Nephron (organoid): ENCODE data around the gene ULK4.
A peak's percentile ranks its signal among the peaks of the same experiment; 100 is the strongest.

Experiments
- H3K27ac Mint-ChIP-seq, 3 experiments: 2 replicates each; pipeline ENCODE4 v1.8.0; 2020; ENCODE audit warnings: mixed read lengths in 3 of 3, mild to moderate bottlenecking in 2 of 3, moderate library complexity in 1 of 3
- H3K27me3 Mint-ChIP-seq: 2 replicates; pipeline ENCODE4 v1.8.0; 2021; ENCODE audit warnings: low read depth, mild to moderate bottlenecking, moderate library complexity, mixed read lengths
- H3K36me3 Mint-ChIP-seq: 2 replicates; pipeline ENCODE4 v1.8.0; 2020; ENCODE audit warnings: low read depth, mixed read lengths
- H3K4me1 Mint-ChIP-seq: 2 replicates; pipeline ENCODE4 v1.8.0; 2020; ENCODE audit warnings: mixed read lengths
- H3K4me3 Mint-ChIP-seq, 3 experiments: 2 replicates each; pipeline ENCODE4 v1.8.0; 2020; ENCODE audit warnings: mild to moderate bottlenecking in 3 of 3, mixed read lengths in 3 of 3, moderate library complexity in 2 of 3
- H3K9me3 Mint-ChIP-seq: 2 replicates; pipeline ENCODE4 v1.8.0; 2020; ENCODE audit warnings: mixed read lengths
- CTCF ChIP-seq, 3 experiments: fragments of 200-600 bp; sonication (generic); IDR thresholded peaks; one replicate each; pipeline ENCODE4 v1.5.0; 2021; ENCODE audit warnings: antibody characterized with exemption in 3 of 3; ENCODE audit not compliant: unreplicated experiment in 3 of 3

ULK4 gene

GRCh38 chr3:41507336-41508062 is 454.4 kb downstream of the ULK4 start:
- Mint-ChIP-seq H3K27ac (no peak overlapping the region), H3K4me1 (peaks cover under 1% of the 10 kb centered on the region), H3K9me3 (peaks cover 34% of the 10 kb centered on the region), H3K27me3 (no peaks in the 10 kb centered on the region), H3K36me3 (no peaks in the 10 kb centered on the region), H3K4me3 (no peak overlapping the region)
- no peak for TF ChIP-seq CTCF (IDR thresholded peaks at IDR 0.05; ENCODE audit: unreplicated experiment in 3 of 3)

GRCh38 chr3:41503998-41504623 is 457.8 kb downstream of the ULK4 start:
- Mint-ChIP-seq H3K27ac (no peak overlapping the region), H3K27me3 (no peaks in the 10 kb centered on the region), H3K4me1 (peaks cover 8% of the 10 kb centered on the region), H3K36me3 (no peaks in the 10 kb centered on the region), H3K9me3 (peaks cover 8% of the 10 kb centered on the region), H3K4me3 (no peak overlapping the region)
- no peak for TF ChIP-seq CTCF (IDR thresholded peaks at IDR 0.05; ENCODE audit: unreplicated experiment in 3 of 3)

- no peak for TF ChIP-seq CTCF (IDR thresholded peaks at IDR 0.05; ENCODE audit: unreplicated experiment in 3 of 3)
- Mint-ChIP-seq H3K27ac (peak overlapping the region in 1 of 3 experiments; percentile 42), H3K27me3 (no peaks in the 10 kb centered on the region), H3K4me1 (peaks cover 8% of the 10 kb centered on the region), H3K9me3 (no peaks in the 10 kb centered on the region), H3K4me3 (no peak overlapping the region), H3K36me3 (no peaks in the 10 kb centered on the region)
Measured at GRCh38 chr3:41502481-41502880, 459.4 kb downstream of the ULK4 start.

GRCh38 chr3:41502023-41502422 is 459.9 kb downstream of the ULK4 start:
- H3K36me3 Mint-ChIP-seq, result no peaks in the 10 kb centered on the region
- H3K9me3 Mint-ChIP-seq, result no peaks in the 10 kb centered on the region
- no peak overlapping the region for H3K4me3 Mint-ChIP-seq
- peaks cover 8% of the 10 kb centered on the region for H3K4me1 Mint-ChIP-seq
- H3K27me3 Mint-ChIP-seq, result no peaks in the 10 kb centered on the region
- TF ChIP-seq CTCF (IDR thresholded peaks at IDR 0.05; ENCODE audit: unreplicated experiment in 3 of 3), result no peak
- H3K27ac Mint-ChIP-seq, result peak overlapping the region in 1 of 3 experiments; percentile 42

GRCh38 chr3:41498847-41499246 is 463.1 kb downstream of the ULK4 start:
- no peaks in the 10 kb centered on the region for H3K9me3 Mint-ChIP-seq
- H3K36me3 Mint-ChIP-seq, result no peaks in the 10 kb centered on the region
- no peaks in the 10 kb centered on the region for H3K27me3 Mint-ChIP-seq
- TF ChIP-seq CTCF (IDR thresholded peaks at IDR 0.05; ENCODE audit: unreplicated experiment in 3 of 3), result no peak
- peaks cover 8% of the 10 kb centered on the region for H3K4me1 Mint-ChIP-seq
- no peak overlapping the region for H3K27ac Mint-ChIP-seq
- no peak overlapping the region for H3K4me3 Mint-ChIP-seq

- Mint-ChIP-seq H3K4me1 (no peaks in the 10 kb centered on the region), H3K9me3 (no peaks in the 10 kb centered on the region), H3K4me3 (no peak overlapping the region), H3K36me3 (no peaks in the 10 kb centered on the region), H3K27ac (no peak overlapping the region), H3K27me3 (no peaks in the 10 kb centered on the region)
- TF ChIP-seq CTCF (IDR thresholded peaks at IDR 0.05; ENCODE audit: unreplicated experiment in 3 of 3), result no peak
Measured at GRCh38 chr3:41490360-41490759, 471.5 kb downstream of the ULK4 start.
